Coronary artery (tissue), 2 donors: ENCODE data around the gene TMEM125.
A peak's percentile ranks its signal among the peaks of the same experiment; 100 is the strongest.

Experiments used
- DNase-seq: peaks from one replicate; pipeline ENCODE4 v3.0.0-alpha.2; 2017; ENCODE audit warnings: low spot score
- H3K27ac ChIP-seq, 2 donors: fragments of 200-600 bp; sonication (generic); one replicate each; pipeline ENCODE4 v1.5.1; 2016 to 2019
- H3K4me3 ChIP-seq: fragments of 200-600 bp; sonication (generic); 2 replicates; pipeline ENCODE4 v1.5.1; 2016; ENCODE audit warnings: mild to moderate bottlenecking, moderate library complexity
- CTCF ChIP-seq: fragments of 200-600 bp; sonication (generic); IDR thresholded peaks from one replicate; pipeline ENCODE4 v1.5.1; 2019; ENCODE audit warnings: antibody characterized with exemption

The TMEM125 gene

DNA sequence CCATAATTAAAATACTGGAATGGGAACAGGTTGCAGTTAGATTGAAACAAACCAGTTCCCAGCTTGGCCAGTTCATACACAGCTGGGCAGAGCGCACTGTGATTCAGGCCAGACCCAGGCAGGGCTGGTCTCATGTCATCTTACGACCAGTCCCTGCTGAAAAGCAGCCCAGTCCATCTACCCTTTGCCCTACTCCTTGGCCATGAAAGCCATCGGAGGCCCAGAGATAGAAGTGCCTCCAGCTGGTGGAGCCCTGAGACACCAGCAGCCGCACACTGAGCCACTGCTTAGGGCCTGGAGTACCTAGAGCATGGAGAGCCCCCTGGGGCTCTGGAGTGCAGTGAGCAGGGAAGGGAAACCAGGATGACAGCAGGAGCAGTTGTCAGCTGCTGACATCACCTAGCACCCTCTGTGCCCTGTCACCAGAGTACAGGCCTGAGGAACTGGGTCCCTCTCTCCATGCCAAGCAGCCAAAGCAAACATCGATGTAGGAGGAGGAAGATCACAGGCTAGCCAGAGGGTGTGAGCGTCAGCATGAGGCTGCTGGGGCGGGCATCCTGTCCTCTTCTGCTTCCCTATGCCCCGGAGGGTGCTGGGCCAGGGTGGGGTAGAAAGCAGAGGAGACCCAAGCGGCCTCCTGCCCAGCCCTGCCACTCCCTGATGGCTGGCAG, 34.2 kb upstream of the TMEM125 start:
- TF ChIP-seq CTCF = no peak
- DNase-seq = no peak
- Histone ChIP-seq H3K4me3 (no peak overlapping the region), H3K27ac (no peak overlapping the region)

GRCh38 chr1:43237121-43237520, 32.7 kb upstream of the TMEM125 start:
- Histone ChIP-seq H3K27ac (no peak overlapping the region), H3K4me3 (no peak overlapping the region)
- DNase-seq = no peak
- no peak for TF ChIP-seq CTCF

DNA sequence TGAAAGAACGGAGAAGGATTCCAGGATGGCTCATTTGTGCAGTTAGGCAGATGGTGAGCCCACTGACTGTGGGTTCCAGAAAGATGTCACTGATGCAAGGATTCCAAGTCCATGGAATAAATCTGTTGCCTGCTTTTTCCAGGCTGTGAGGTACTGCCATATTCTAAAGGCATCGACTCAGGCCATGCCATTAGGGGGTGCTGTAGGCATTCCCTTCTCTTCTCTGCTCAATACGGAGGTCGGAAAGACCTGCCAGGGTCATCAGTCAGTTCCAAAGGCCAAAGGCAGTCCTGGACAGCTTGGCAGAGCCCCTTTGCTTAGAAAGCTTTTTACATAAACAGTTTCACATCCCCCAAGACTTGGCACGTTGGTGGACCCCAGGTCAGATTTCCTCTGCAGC, 31.7 kb upstream of the TMEM125 start:
- peak; percentile 33 for TF ChIP-seq CTCF
- no peak for DNase-seq
- no peak overlapping the region for H3K4me3 ChIP-seq
- no peak overlapping the region for H3K27ac ChIP-seq

DNA sequence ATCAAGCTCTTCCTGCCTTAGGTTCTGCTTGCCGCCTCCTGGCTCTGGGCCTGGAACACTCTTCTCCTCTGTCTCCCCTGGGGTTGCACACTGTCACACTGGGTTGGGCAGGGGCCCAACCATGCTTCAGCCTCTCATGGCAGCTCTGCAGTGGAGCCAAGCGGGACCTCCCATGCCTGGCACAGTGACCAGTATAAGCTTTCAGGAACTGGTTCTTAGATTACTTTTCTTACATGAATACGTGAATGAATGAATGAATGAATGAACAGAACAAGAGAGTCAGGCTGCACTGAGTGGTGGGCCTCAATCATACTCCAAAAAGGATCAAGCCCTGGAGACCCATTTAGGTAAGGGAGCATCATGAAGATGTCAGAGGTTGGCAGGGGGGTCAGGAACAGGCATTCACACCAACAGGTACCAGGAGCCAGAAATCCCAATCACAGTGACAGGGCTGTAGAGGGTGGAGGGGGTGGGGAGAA, 30.8 kb upstream of the TMEM125 start:
- TF ChIP-seq CTCF = no peak
- no peak for DNase-seq
- H3K4me3 ChIP-seq = no peak overlapping the region
- H3K27ac ChIP-seq = no peak overlapping the region

GRCh38 chr1:43239484-43239883, 30.3 kb upstream of the TMEM125 start:
- DNase-seq = no peak
- H3K4me3 ChIP-seq = no peak overlapping the region
- no peak overlapping the region for H3K27ac ChIP-seq
- TF ChIP-seq CTCF = no peak

DNA sequence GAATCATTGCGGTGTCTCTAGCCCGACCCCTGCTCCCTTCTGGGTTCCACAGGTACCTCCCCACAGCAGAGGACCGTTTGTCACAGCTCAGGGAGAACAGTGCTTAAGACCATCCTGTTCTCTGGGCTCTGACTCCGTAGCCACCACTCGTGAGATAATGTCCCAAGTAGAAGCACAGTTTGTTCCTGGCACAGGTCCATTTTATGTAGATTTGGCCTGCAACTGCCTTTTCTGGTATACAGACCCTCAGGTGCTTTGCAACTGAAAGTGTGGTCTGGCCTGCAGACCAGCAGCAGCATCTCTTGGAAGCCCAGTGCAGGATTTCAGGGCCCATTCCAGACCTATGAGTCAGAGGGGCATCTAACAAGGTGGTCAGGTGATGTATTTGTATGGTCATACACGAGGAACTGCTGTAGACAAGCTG, 28.4 kb upstream of the TMEM125 start:
- DNase-seq = no peak
- no peak for TF ChIP-seq CTCF
- Histone ChIP-seq H3K4me3 (no peak overlapping the region), H3K27ac (no peak overlapping the region)

DNA sequence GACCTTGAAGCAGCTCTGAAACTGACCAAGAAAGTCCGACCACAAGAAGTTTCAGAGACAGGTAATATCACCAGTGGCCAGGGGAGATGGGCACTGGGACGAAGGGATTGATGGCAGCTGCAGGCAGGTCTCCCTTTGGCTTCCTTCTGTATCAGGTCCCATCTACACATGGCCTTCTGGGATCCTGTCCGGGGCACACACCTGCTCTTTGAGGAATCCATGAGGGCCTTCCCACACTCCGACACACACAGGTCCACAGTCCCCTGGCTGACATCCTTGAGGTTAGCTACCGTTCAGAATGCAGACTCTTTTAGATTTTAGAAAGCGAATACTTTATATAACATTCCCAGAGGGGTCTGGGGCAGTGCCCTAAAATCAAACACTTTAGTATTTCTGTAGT, 26.5 kb upstream of the TMEM125 start:
- no peak overlapping the region for H3K4me3 ChIP-seq
- no peak for DNase-seq
- H3K27ac ChIP-seq = no peak overlapping the region
- no peak for TF ChIP-seq CTCF
